GM19395 (cell line): ENCODE results near the gene SPNS3.

Experiments
- ATAC-seq: cut with Tn5 transposase; IDR thresholded peaks from one replicate; pipeline ENCODE4 v1.9.1; 2021; ENCODE audit warnings: mild to moderate bottlenecking, moderate library complexity; ENCODE audit not compliant: unreplicated experiment

The SPNS3 gene

GRCh38 chr17:4485676-4486646, 52.2 kb downstream of the SPNS3 start:
- ATAC-seq = no peak

GRCh38 chr17:4487296-4487695, 53.6 kb downstream of the SPNS3 start:
- no peak for ATAC-seq

GRCh38 chr17:4487820-4488716, 54.3 kb downstream of the SPNS3 start:
- no peak for ATAC-seq

GRCh38 chr17:4488989-4489595, 55.4 kb downstream of the SPNS3 start:
- ATAC-seq = no peak

- no peak for ATAC-seq
Measured at GRCh38 chr17:4490109-4490591, 56.4 kb downstream of the SPNS3 start.

GRCh38 chr17:4490637-4491061, 56.9 kb downstream of the SPNS3 start:
- ATAC-seq = no peak

GRCh38 chr17:4492721-4493561, 59.2 kb downstream of the SPNS3 start:
- no peak for ATAC-seq

- ATAC-seq = no peak
Measured at GRCh38 chr17:4497101-4497824, 63.5 kb downstream of the SPNS3 start.

- ATAC-seq = peak; percentile 54
Measured at GRCh38 chr17:4498461-4499397, 65.0 kb downstream of the SPNS3 start, which contains the start of gene SPNS2. SPNS2 (plus strand) TSS chr17:4498881; CDS start chr17:4499048, 167 bp downstream.

GRCh38 chr17:4499431-4500190, 65.9 kb downstream of the SPNS3 start:
- no peak for ATAC-seq

- no peak for ATAC-seq
Measured at GRCh38 chr17:4500191-4500571, 66.4 kb downstream of the SPNS3 start.

GRCh38 chr17:4501295-4501949, 67.7 kb downstream of the SPNS3 start:
- no peak for ATAC-seq

GRCh38 chr17:4502466-4503154, 68.9 kb downstream of the SPNS3 start:
- no peak for ATAC-seq

GRCh38 chr17:4503283-4504025, 69.7 kb downstream of the SPNS3 start:
- no peak for ATAC-seq

- no peak for ATAC-seq
Measured at GRCh38 chr17:4504188-4504587, 70.4 kb downstream of the SPNS3 start.

GRCh38 chr17:4505187-4505586, 71.4 kb downstream of the SPNS3 start:
- no peak for ATAC-seq
